ENCODE data around the gene CHAT.

CHAT gene

GRCh38 chr10:49654036-49654693 lies 40.3 kb downstream of the CHAT start:
- TF ChIP-seq, protein P1, sequence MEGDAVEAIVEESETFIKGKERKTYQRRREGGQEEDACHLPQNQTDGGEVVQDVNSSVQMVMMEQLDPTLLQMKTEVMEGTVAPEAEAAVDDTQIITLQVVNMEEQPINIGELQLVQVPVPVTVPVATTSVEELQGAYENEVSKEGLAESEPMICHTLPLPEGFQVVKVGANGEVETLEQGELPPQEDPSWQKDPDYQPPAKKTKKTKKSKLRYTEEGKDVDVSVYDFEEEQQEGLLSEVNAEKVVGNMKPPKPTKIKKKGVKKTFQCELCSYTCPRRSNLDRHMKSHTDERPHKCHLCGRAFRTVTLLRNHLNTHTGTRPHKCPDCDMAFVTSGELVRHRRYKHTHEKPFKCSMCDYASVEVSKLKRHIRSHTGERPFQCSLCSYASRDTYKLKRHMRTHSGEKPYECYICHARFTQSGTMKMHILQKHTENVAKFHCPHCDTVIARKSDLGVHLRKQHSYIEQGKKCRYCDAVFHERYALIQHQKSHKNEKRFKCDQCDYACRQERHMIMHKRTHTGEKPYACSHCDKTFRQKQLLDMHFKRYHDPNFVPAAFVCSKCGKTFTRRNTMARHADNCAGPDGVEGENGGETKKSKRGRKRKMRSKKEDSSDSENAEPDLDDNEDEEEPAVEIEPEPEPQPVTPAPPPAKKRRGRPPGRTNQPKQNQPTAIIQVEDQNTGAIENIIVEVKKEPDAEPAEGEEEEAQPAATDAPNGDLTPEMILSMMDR (IDR thresholded peaks at IDR 0.05; ENCODE audit: low read depth, low read length), result no peak
- no peak overlapping the region for H3K4me3 ChIP-seq (ENCODE audit: low read depth, low read length)
- DNase-seq (ENCODE audit: low read depth, low spot score), result no peak
- in situ Hi-C loops (cut with HindIII; ENCODE audit: low sequenced_read_pairs), result no loop called here

GRCh38 chr10:49655099-49655498 lies 41.3 kb downstream of the CHAT start:
- TF ChIP-seq, protein P1 (IDR thresholded peaks at IDR 0.05; ENCODE audit: low read depth, low read length), result no peak
- in situ Hi-C loops (cut with HindIII; ENCODE audit: low sequenced_read_pairs), result no loop called here
- H3K4me3 ChIP-seq (ENCODE audit: low read depth, low read length), result no peak overlapping the region
- DNase-seq (ENCODE audit: low read depth, low spot score), result no peak

- in situ Hi-C loops (cut with HindIII; ENCODE audit: low sequenced_read_pairs), result no loop called here
These were observed 43.1 kb downstream of the CHAT start for GRCh38 chr10:49656845-49657493.

GRCh38 chr10:49657606-49658005 lies 43.8 kb downstream of the CHAT start:
- in situ Hi-C loops (cut with HindIII; ENCODE audit: low sequenced_read_pairs), result no loop called here
- TF ChIP-seq, protein P1 (IDR thresholded peaks at IDR 0.05; ENCODE audit: low read depth, low read length), result no peak
- no peak for DNase-seq (ENCODE audit: low read depth, low spot score)
- no peak overlapping the region for H3K4me3 ChIP-seq (ENCODE audit: low read depth, low read length)

More at GRCh38 chr10:49656845-49657493, 43.1 kb downstream of the CHAT start:
- H3K4me3 ChIP-seq (ENCODE audit: low read depth, low read length), result no peak overlapping the region
- no peak for DNase-seq (ENCODE audit: low read depth, low spot score)
- TF ChIP-seq, protein P1 (IDR thresholded peaks at IDR 0.05; ENCODE audit: low read depth, low read length), result no peak

DNA sequence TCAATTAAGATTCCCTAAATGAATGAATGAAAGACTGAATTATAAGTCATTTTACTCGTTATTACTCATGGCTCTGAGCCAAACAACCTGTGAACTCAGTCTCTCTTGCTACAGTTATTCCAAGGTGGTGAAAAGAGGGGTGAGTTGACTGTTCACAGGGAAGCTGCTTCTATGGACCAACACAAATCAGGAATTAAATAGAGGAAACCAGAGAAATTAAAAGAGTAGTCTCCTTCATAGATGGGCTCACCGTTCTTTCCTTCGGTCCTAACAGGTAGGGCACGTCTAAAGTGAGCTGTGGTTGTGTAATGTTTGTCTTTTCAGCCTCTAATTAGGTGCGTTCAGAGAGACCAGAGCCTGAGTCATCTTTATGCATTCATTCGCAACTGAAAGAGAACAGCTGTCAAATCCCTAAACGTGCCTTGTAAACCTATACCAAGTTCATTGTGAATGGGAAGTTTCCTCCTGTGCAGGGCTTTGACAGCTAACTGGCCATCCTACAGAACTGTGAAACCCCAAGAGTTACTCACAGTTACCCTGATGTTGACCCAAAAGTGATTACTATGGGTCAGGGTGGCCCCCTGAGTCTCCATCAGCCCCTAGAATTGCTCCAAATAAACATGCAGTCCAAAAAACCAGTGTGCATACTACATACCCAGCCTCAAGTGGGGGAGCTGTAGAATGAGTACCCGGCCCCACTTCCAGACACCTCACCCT lies 47.5 kb downstream of the CHAT start:
- no peak for DNase-seq (ENCODE audit: low read depth, low spot score)
- no peak overlapping the region for H3K4me3 ChIP-seq (ENCODE audit: low read depth, low read length)
- TF ChIP-seq, protein P1 (IDR thresholded peaks at IDR 0.05; ENCODE audit: low read depth, low read length), result no peak
- in situ Hi-C loops (cut with HindIII; ENCODE audit: low sequenced_read_pairs), result no loop called here

GRCh38 chr10:49662169-49662830 lies 48.5 kb downstream of the CHAT start:
- H3K4me3 ChIP-seq (ENCODE audit: low read depth, low read length), result no peak overlapping the region
- TF ChIP-seq, protein P1 (IDR thresholded peaks at IDR 0.05; ENCODE audit: low read depth, low read length), result no peak
- in situ Hi-C loops (cut with HindIII; ENCODE audit: low sequenced_read_pairs), result no loop called here
- no peak for DNase-seq (ENCODE audit: low read depth, low spot score)

Measured in astrocyte of the spinal cord (primary cell).